Panc1 (cell line): ENCODE measurements around the gene IQSEC1. TPM values are rescaled to one million over a fixed set of nuclear protein-coding genes. Genes with fewer than 3 reads are reported as not detected.

Source experiments
- ATAC-seq: fragments of 200-7000 bp; cut with Tn5 transposase; 2 replicates; pipeline ENCODE4 v1.9.1; 2020; ENCODE audit warnings: mild to moderate bottlenecking, moderate library complexity
- BruUV-seq: library from RNA; stranded (reverse); fragments of 400-500 nt; replicated peaks from 2 replicates; lab custom pipeline; 2021; lab: Mats Ljungman, UMichigan
- CTCF ChIA-PET: fragments of 300-600 bp; sonication (Branson Sonifier 250); formaldehyde crosslinking; loops from one replicate; lab custom pipeline; 2022; ENCODE audit warnings: antibody characterized with exemption; lab: Charles Lee
- POLR2A ChIA-PET: fragments of 300-600 bp; sonication (Branson Sonifier 250); formaldehyde crosslinking; loops from one replicate; lab custom pipeline; 2022; ENCODE audit warnings: antibody characterized with exemption; lab: Charles Lee
- DNase-seq: peaks from one replicate; pipeline ENCODE4 v3.0.0-alpha.2; 2010; ENCODE audit warnings: low read depth, low spot score
- H3K27ac ChIP-seq: 2 replicates; pipeline ENCODE4 v1.5.1; 2011; ENCODE audit warnings: mild to moderate bottlenecking, low read length, inconsistent platforms
- H3K27me3 ChIP-seq: fragments of 200-500 bp; sonication (Bioruptor generic); 2 replicates; pipeline ENCODE4 v1.6.0; 2014; ENCODE audit warnings: low read length, inconsistent platforms; ENCODE audit not compliant: control insufficient read depth, insufficient read depth
- H3K36me3 ChIP-seq: fragments of 200-500 bp; sonication (Bioruptor generic); 2 replicates; pipeline ENCODE4 v1.5.1; 2014; ENCODE audit warnings: inconsistent platforms, mild to moderate bottlenecking, low read length, moderate library complexity; ENCODE audit not compliant: control insufficient read depth, insufficient read depth
- H3K4me1 ChIP-seq: 2 replicates; pipeline ENCODE4 v1.5.1; 2011; ENCODE audit warnings: inconsistent platforms, mild to moderate bottlenecking, low read length, moderate library complexity; ENCODE audit not compliant: control insufficient read depth, insufficient read depth
- H3K4me3 ChIP-seq, 2 experiments: 2 replicates each; pipeline ENCODE4 v1.5.1; 2011 to 2012; ENCODE audit warnings: low read depth in 2 of 2, low read length in 2 of 2, mild to moderate bottlenecking in 2 of 2, inconsistent platforms in 1 of 2, moderate library complexity in 1 of 2
- H3K9me3 ChIP-seq: fragments of 200-500 bp; sonication (Bioruptor generic); 2 replicates; pipeline ENCODE4 v1.5.1; 2014; ENCODE audit warnings: low read depth, mild to moderate bottlenecking, inconsistent platforms, low read length, moderate library complexity; ENCODE audit not compliant: control insufficient read depth, insufficient read depth
- POLR2AphosphoS5 ChIP-seq: IDR thresholded peaks from 2 replicates; pipeline ENCODE4 v1.6.1; 2012; ENCODE audit warnings: mild to moderate bottlenecking, low read depth, low read length, moderate library complexity
- SIN3A ChIP-seq: IDR thresholded peaks from 2 replicates; pipeline ENCODE4 v1.6.1; 2012; ENCODE audit warnings: low read depth, mild to moderate bottlenecking, low read length, moderate library complexity, borderline replicate concordance; ENCODE audit not compliant: insufficient read depth
- TCF7L2 ChIP-seq: IDR thresholded peaks from 2 replicates; pipeline ENCODE4 v1.6.1; 2011; ENCODE audit warnings: mild to moderate bottlenecking, low read depth, low read length, inconsistent platforms
- in situ Hi-C: cut with HindIII; loops from 2 replicates; pipeline ENCODE4 v1.10.0; 2016; ENCODE audit warnings: low sequenced_read_pairs, low pct_unique_long_range_greater_than_20kb
- intact Hi-C: fragments of 100-400 bp; cut with micrococcal nuclease; formaldehyde crosslinking; loops from one replicate; pipeline ENCODE4 v1.10.0; 2022; ENCODE audit not compliant: unreplicated experiment
- total RNA-seq: library from RNA; stranded (reverse); gene quantifications from one replicate; pipeline ENCODE4 v1.2.1, GENCODE V29; 2021; ENCODE audit not compliant: unreplicated experiment
- TF ChIP-seq, protein P1 (sequence below): fragments of 450-650 bp; IDR thresholded peaks from 2 replicates; pipeline ENCODE4 v1.5.1; 2017; ENCODE audit warnings: mild to moderate bottlenecking
- TF ChIP-seq, protein P2 (sequence below), 2 experiments: IDR thresholded peaks; 2 replicates each; pipeline ENCODE4 v1.6.1; 2011 to 2012; ENCODE audit warnings: low read depth in 2 of 2, control low read depth in 1 of 2, low read length in 1 of 2, mild to moderate bottlenecking in 1 of 2, moderate library complexity in 1 of 2; ENCODE audit not compliant: insufficient read depth in 1 of 2

Gene IQSEC1
- total RNA-seq, 1 experiment from 2014 or later = 28.4 TPM

DNA sequence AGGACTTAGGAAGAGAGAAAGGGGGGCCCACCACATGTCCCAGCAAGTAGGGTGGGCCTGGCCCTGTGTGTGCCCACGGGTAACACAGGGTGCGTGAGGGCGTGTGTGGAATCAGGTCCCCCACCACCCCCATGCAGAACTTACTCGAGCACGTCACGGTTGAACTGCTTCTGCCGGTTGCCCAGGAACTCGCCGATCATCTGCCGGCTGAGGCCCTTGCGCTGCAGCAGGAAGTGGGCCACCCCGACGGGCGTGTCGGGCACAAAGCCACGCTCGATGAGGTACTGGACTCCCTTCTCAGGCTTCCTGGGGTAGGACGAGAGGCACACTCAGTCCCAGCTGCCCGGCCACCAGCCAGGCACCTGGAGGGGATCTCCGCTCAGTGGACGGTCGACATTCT, 148.8 kb downstream of the IQSEC1 start:
- intact Hi-C loops (no loop called here), in situ Hi-C loops (no loop called here)
- no peaks in the 10 kb centered on the region for H3K4me1 ChIP-seq
- CTCF ChIA-PET = no interaction called here
- no peak overlapping the region for H3K27ac ChIP-seq
- H3K36me3 ChIP-seq = no peaks in the 10 kb centered on the region
- no peaks in the 10 kb centered on the region for H3K9me3 ChIP-seq
- ATAC-seq = no peak
- no peak for DNase-seq
- H3K4me3 ChIP-seq = no peak overlapping the region
- TF ChIP-seq, protein P1, sequence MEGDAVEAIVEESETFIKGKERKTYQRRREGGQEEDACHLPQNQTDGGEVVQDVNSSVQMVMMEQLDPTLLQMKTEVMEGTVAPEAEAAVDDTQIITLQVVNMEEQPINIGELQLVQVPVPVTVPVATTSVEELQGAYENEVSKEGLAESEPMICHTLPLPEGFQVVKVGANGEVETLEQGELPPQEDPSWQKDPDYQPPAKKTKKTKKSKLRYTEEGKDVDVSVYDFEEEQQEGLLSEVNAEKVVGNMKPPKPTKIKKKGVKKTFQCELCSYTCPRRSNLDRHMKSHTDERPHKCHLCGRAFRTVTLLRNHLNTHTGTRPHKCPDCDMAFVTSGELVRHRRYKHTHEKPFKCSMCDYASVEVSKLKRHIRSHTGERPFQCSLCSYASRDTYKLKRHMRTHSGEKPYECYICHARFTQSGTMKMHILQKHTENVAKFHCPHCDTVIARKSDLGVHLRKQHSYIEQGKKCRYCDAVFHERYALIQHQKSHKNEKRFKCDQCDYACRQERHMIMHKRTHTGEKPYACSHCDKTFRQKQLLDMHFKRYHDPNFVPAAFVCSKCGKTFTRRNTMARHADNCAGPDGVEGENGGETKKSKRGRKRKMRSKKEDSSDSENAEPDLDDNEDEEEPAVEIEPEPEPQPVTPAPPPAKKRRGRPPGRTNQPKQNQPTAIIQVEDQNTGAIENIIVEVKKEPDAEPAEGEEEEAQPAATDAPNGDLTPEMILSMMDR = no peak
- TF ChIP-seq TCF7L2 = no peak
- no peak for TF ChIP-seq POLR2AphosphoS5
- TF ChIP-seq SIN3A = no peak
- TF ChIP-seq, protein P2, sequence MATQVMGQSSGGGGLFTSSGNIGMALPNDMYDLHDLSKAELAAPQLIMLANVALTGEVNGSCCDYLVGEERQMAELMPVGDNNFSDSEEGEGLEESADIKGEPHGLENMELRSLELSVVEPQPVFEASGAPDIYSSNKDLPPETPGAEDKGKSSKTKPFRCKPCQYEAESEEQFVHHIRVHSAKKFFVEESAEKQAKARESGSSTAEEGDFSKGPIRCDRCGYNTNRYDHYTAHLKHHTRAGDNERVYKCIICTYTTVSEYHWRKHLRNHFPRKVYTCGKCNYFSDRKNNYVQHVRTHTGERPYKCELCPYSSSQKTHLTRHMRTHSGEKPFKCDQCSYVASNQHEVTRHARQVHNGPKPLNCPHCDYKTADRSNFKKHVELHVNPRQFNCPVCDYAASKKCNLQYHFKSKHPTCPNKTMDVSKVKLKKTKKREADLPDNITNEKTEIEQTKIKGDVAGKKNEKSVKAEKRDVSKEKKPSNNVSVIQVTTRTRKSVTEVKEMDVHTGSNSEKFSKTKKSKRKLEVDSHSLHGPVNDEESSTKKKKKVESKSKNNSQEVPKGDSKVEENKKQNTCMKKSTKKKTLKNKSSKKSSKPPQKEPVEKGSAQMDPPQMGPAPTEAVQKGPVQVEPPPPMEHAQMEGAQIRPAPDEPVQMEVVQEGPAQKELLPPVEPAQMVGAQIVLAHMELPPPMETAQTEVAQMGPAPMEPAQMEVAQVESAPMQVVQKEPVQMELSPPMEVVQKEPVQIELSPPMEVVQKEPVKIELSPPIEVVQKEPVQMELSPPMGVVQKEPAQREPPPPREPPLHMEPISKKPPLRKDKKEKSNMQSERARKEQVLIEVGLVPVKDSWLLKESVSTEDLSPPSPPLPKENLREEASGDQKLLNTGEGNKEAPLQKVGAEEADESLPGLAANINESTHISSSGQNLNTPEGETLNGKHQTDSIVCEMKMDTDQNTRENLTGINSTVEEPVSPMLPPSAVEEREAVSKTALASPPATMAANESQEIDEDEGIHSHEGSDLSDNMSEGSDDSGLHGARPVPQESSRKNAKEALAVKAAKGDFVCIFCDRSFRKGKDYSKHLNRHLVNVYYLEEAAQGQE (IDR thresholded peaks at IDR 0.05; ENCODE audit: insufficient read depth in 1 of 2, low read depth in 2 of 2, low read length in 1 of 2) = no peak
- BruUV-seq = no TSS peak
- POLR2A ChIA-PET = no interaction called here
- no peaks in the 10 kb centered on the region for H3K27me3 ChIP-seq

DNA sequence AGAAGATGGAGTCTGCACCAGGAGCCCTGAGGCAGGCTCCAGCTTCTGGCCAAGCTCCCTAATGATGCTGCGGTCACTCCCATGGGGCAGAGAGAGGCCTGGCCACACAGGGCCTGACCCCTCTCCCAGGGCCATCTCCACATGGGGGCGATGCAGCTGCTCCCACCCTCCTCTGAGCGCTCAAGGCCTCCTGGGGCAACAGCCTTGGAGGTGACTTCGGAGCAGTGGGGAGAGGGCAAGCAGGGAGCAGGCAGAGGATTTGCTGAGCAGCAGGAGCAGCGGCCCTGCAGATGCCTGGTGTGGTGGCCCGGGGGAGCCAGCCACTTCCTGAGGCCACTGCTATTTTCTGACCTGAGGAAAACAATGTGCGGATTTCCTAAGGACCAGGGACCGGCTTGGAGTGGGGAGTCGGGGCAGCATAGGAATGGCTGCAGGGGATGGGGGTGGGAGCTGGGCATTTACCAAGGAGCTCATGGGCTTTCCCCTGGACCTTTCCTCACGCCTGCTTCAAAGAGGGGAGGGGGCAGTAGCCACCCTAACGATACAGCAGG, 150.3 kb downstream of the IQSEC1 start:
- ATAC-seq (no peak), DNase-seq (no peak)
- no peak overlapping the region for H3K27ac ChIP-seq
- H3K4me3 ChIP-seq = no peak overlapping the region
- intact Hi-C loops = no loop called here
- ChIA-PET CTCF (interaction anchor here (1.3 kb wide), 1 partner anchor 61 kb away, joined by 3 read pairs; no protein-coding TSS in a partner anchor), POLR2A (no interaction called here)
- in situ Hi-C loops = no loop called here
- H3K27me3 ChIP-seq = no peaks in the 10 kb centered on the region
- TF ChIP-seq POLR2AphosphoS5 (no peak), TCF7L2 (no peak), SIN3A (no peak)
- TF ChIP-seq, protein P2 (IDR thresholded peaks at IDR 0.05; ENCODE audit: insufficient read depth in 1 of 2, low read depth in 2 of 2, low read length in 1 of 2) = no peak
- TF ChIP-seq, protein P1 = no peak
- BruUV-seq = no TSS peak
- no peaks in the 10 kb centered on the region for H3K36me3 ChIP-seq
- H3K4me1 ChIP-seq = no peaks in the 10 kb centered on the region
- no peaks in the 10 kb centered on the region for H3K9me3 ChIP-seq
